Kidney epithelial cell (primary cell): ENCODE measurements around the gene SEPTIN2. TPM values are rescaled to one million over a fixed set of nuclear protein-coding genes. Genes with fewer than 3 reads are reported as not detected.
"Not testable (repeated sequence)": the region's sequence is repeated elsewhere in the genome, so short reads cannot be mapped to it uniquely, and the experiment has no call there.

Experiments
- DNase-seq: peaks from one replicate; pipeline ENCODE4 v3.0.0-alpha.2; 2010; ENCODE audit warnings: low read depth
- H3K27me3 ChIP-seq: 2 replicates; pipeline ENCODE4 v1.6.0; 2011; ENCODE audit warnings: low read length; ENCODE audit not compliant: control insufficient read depth, insufficient read depth
- H3K36me3 ChIP-seq: 2 replicates; pipeline ENCODE4 v1.5.1; 2011; ENCODE audit warnings: low read length; ENCODE audit not compliant: control insufficient read depth, insufficient read depth
- H3K4me3 ChIP-seq: 2 replicates; pipeline ENCODE4 v1.5.1; 2011; ENCODE audit warnings: low read depth, mild to moderate bottlenecking, control low read depth, low read length
- total RNA-seq: library from RNA; depleted of rRNA; stranded (reverse); fragments of >200 nt; gene quantifications from 2 replicates; pipeline ENCODE4 v1.2.3, GENCODE V29; 2015
- TF ChIP-seq, protein P1 (sequence below): IDR thresholded peaks from 2 replicates; pipeline ENCODE4 v1.5.1; 2011; ENCODE audit warnings: mild to moderate bottlenecking, moderate library complexity, low read length, control low read depth, inconsistent platforms; ENCODE audit not compliant: insufficient read depth, poor library complexity, severe bottlenecking

Gene SEPTIN2
- total RNA-seq, 1 donor from 2014 or later, result 350 TPM

DNA sequence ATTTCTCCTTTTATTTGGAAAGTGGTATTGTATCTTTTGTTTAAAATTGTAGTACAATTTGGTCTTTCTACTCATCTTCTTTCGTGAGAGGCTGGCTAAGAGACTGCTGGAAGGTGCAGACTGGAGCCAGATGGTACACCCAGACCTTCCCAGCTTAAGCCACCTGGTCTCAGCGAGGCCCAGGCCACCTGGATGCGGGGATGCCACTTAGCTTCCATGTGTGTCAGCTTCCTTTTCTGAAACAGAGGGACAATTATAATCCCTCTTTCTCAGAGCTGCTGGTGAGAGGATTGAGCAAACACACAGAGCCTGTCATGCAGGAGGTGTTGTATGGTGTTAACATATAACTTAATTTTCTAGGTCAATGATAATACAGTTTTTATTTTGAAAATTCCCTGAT is 57.7 kb downstream of the SEPTIN2 start:
- Histone ChIP-seq H3K27me3 (no peaks in the 10 kb centered on the region), H3K4me3 (no peak overlapping the region)
- TF ChIP-seq, protein P1, sequence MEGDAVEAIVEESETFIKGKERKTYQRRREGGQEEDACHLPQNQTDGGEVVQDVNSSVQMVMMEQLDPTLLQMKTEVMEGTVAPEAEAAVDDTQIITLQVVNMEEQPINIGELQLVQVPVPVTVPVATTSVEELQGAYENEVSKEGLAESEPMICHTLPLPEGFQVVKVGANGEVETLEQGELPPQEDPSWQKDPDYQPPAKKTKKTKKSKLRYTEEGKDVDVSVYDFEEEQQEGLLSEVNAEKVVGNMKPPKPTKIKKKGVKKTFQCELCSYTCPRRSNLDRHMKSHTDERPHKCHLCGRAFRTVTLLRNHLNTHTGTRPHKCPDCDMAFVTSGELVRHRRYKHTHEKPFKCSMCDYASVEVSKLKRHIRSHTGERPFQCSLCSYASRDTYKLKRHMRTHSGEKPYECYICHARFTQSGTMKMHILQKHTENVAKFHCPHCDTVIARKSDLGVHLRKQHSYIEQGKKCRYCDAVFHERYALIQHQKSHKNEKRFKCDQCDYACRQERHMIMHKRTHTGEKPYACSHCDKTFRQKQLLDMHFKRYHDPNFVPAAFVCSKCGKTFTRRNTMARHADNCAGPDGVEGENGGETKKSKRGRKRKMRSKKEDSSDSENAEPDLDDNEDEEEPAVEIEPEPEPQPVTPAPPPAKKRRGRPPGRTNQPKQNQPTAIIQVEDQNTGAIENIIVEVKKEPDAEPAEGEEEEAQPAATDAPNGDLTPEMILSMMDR, result no peak

DNA sequence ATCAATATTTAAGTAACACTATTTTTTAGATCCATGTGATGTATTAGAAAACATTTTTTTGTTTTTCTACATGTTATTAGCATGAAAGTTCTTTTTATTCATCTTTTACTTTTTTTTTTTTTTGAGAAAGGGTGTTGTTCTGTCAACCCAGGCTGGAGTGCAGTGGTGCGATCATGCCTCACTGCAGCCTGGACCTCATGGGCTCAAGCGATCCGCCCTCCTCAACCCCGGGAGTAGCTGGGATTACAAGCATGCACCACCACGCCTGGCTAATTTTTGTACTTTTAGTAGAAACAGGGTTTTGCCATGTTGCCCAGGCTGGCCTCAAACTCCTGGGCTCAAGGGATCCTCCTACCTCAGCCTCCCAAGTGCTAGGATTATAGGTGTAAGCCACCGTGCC is 58.2 kb downstream of the SEPTIN2 start:
- DNase-seq, H3K36me3 ChIP-seq, H3K27me3 ChIP-seq, H3K4me3 ChIP-seq: not testable (repeated sequence)

More for the DNA sequence above, 57.7 kb downstream of the SEPTIN2 start:
- no peak for DNase-seq
- H3K36me3 ChIP-seq, result no peaks in the 10 kb centered on the region

DNA sequence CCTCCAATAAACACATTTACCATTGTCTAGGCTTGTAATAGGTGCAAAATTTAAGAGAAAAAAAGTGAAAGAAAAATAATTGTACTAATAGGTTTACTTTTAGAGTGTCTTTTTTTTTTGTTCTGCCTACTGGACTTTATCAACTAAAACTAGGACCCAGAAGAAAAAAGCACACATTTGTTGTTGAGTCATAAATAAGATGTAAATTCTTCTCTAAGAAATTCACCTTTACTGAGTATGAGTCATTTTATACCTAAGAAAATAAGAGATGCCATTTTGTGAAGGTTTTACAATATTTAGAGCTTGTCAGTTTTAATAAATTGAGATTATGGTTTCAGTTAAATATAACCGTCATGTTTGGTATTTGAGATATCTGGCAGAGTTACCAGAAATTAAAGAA is 59.6 kb downstream of the SEPTIN2 start:
- no peak for DNase-seq
- H3K36me3 ChIP-seq, result no peaks in the 10 kb centered on the region
- TF ChIP-seq, protein P1, result no peak
- H3K4me3 ChIP-seq, result no peak overlapping the region
- no peaks in the 10 kb centered on the region for H3K27me3 ChIP-seq

DNA sequence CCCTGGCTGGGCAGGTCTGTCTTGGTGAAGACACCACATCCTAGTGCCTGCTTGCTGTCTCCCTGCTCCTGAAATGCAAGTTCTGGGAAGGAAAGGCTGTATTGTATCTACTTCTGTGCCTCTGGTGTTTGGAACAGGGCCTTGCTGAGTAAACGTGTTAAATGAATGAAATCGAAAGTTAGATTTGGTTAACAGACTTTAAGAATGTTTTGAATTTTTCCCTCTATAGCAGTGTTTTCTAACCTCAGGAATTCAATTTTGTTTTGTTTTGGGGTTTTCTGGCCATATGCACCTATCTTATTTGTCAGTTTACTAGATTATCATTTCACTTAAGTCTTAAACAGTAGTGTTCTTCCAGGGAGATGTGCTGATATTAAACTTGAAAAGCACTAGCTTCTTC is 61.1 kb downstream of the SEPTIN2 start:
- H3K27me3 ChIP-seq, result no peaks in the 10 kb centered on the region
- TF ChIP-seq, protein P1, result no peak
- DNase-seq, result no peak
- no peaks in the 10 kb centered on the region for H3K36me3 ChIP-seq
- H3K4me3 ChIP-seq, result no peak overlapping the region

DNA sequence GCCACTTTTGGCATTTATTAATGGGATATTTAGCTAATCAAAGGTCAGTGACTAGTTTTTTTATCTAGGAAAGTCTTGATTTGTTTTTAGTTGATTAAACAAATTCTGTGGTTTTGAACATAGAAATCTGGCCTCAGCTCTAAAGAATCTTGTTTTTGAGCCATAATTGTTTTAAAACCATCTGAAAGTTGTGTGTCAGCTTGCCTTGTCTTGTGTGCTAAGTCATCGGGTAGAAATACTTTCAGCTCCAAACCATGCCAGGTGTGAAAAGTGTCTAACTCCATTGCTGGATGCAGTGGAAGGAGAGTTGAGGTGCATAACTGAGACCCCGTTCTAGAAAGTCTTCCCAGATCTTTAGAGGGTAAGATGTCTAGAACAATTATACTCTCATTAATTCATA is 63.1 kb downstream of the SEPTIN2 start:
- Histone ChIP-seq H3K27me3 (no peaks in the 10 kb centered on the region), H3K36me3 (peaks cover 2% of the 10 kb centered on the region), H3K4me3 (no peak overlapping the region)
- TF ChIP-seq, protein P1, result no peak
- DNase-seq, result no peak

DNA sequence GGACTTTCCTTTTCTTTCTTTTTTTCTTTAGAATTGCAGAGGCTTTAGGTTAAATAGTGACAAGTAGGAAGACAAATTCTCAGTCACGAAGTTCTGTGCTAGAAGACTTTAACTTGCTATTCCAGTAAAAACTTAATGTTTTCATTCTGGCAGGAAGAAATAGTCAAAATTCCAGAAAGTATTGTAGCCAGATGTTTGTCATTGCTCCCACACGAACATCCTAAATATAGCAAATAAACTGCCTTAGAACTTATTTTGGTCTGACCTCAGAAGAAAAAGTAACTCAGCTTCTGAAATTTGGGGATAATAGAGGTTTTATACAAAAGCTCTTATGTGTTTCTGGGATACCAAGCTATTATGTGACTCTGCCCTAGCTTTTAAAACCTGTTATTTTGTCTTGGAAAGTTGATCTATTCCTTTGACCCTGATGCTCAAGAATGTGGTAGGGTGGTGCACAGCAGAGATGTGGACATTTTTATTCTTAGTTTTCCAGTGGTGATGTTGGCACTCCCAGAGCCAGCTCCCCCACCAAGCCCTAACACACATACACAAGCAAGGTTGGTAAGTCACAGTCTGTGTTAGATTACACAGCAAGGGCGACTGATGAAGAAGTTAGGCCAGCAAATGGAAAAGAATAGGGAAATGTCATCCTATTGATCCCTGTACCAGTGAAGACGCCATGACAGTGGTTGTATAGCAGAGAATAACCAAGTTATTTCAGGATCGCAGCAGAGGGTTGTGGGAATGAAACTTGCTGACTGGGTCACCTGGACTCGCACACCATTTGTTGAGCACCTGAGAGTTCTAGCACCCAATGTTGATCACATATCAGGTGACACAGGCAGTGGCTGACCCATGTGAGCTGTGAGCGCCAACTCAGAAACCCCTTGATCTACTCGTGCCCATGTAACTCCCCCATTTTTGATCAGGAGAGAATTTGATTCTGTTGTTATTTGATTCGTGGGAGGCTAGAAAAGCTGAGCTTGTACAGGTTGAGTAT is 64.1 kb downstream of the SEPTIN2 start:
- TF ChIP-seq, protein P1, result no peak
- Histone ChIP-seq H3K36me3 (peaks cover 2% of the 10 kb centered on the region), H3K27me3 (no peaks in the 10 kb centered on the region), H3K4me3 (no peak overlapping the region)
- no peak for DNase-seq
